Measurements from ENCODE around the gene TBC1D5.

DNA sequence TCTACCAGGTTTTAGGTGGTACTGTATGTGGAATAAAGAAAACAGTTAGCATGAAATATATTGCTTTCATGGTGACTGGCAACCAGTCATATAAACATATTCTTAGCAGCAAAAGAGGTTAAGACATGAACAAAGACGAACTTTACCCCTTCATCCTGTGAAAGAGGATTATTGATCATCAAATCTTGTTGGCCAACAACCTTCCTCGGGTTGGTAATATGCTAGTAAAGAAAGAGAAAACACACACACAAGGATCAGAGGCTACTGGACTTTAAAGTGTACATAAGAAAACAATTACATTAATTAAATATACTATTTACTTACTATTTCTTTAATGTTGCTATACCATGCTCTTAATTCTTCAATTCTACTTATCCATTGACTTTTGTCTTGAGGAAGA is 337.9 kb downstream of the TBC1D5 start:
- TF ChIP-seq JUN (CRISPR knock-in tag; IDR thresholded peaks at IDR 0.05) = no peak
- TF ChIP-seq, protein P1, sequence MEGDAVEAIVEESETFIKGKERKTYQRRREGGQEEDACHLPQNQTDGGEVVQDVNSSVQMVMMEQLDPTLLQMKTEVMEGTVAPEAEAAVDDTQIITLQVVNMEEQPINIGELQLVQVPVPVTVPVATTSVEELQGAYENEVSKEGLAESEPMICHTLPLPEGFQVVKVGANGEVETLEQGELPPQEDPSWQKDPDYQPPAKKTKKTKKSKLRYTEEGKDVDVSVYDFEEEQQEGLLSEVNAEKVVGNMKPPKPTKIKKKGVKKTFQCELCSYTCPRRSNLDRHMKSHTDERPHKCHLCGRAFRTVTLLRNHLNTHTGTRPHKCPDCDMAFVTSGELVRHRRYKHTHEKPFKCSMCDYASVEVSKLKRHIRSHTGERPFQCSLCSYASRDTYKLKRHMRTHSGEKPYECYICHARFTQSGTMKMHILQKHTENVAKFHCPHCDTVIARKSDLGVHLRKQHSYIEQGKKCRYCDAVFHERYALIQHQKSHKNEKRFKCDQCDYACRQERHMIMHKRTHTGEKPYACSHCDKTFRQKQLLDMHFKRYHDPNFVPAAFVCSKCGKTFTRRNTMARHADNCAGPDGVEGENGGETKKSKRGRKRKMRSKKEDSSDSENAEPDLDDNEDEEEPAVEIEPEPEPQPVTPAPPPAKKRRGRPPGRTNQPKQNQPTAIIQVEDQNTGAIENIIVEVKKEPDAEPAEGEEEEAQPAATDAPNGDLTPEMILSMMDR (IDR thresholded peaks at IDR 0.05) = no peak
- TF ChIP-seq, protein P2, sequence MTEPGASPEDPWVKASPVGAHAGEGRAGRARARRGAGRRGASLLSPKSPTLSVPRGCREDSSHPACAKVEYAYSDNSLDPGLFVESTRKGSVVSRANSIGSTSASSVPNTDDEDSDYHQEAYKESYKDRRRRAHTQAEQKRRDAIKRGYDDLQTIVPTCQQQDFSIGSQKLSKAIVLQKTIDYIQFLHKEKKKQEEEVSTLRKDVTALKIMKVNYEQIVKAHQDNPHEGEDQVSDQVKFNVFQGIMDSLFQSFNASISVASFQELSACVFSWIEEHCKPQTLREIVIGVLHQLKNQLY (CRISPR knock-in tag; IDR thresholded peaks at IDR 0.05) = no peak
- TF ChIP-seq, protein P3, sequence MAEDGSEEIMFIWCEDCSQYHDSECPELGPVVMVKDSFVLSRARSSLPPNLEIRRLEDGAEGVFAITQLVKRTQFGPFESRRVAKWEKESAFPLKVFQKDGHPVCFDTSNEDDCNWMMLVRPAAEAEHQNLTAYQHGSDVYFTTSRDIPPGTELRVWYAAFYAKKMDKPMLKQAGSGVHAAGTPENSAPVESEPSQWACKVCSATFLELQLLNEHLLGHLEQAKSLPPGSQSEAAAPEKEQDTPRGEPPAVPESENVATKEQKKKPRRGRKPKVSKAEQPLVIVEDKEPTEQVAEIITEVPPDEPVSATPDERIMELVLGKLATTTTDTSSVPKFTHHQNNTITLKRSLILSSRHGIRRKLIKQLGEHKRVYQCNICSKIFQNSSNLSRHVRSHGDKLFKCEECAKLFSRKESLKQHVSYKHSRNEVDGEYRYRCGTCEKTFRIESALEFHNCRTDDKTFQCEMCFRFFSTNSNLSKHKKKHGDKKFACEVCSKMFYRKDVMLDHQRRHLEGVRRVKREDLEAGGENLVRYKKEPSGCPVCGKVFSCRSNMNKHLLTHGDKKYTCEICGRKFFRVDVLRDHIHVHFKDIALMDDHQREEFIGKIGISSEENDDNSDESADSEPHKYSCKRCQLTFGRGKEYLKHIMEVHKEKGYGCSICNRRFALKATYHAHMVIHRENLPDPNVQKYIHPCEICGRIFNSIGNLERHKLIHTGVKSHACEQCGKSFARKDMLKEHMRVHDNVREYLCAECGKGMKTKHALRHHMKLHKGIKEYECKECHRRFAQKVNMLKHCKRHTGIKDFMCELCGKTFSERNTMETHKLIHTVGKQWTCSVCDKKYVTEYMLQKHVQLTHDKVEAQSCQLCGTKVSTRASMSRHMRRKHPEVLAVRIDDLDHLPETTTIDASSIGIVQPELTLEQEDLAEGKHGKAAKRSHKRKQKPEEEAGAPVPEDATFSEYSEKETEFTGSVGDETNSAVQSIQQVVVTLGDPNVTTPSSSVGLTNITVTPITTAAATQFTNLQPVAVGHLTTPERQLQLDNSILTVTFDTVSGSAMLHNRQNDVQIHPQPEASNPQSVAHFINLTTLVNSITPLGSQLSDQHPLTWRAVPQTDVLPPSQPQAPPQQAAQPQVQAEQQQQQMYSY (CRISPR knock-in tag; IDR thresholded peaks at IDR 0.05) = no peak

All from WTC11 (cell line).